GM12872 (cell line): ENCODE data around the gene CLIC1.

Source experiments
- CTCF ChIP-seq: IDR thresholded peaks from 3 replicates; pipeline ENCODE4 v1.5.1; 2011; ENCODE audit warnings: low read depth, mild to moderate bottlenecking, low read length, moderate library complexity; ENCODE audit not compliant: insufficient read depth

CLIC1 gene

GRCh38 chr6:31687860-31688693, 48.3 kb downstream of the CLIC1 start:
- TF ChIP-seq CTCF, result no peak

GRCh38 chr6:31687321-31687720, 49.0 kb downstream of the CLIC1 start:
- TF ChIP-seq CTCF, result no peak

- TF ChIP-seq CTCF, result no peak
Measured at GRCh38 chr6:31686483-31686882, 49.8 kb downstream of the CLIC1 start.

GRCh38 chr6:31683591-31683990, 52.7 kb downstream of the CLIC1 start:
- no peak for TF ChIP-seq CTCF

DNA sequence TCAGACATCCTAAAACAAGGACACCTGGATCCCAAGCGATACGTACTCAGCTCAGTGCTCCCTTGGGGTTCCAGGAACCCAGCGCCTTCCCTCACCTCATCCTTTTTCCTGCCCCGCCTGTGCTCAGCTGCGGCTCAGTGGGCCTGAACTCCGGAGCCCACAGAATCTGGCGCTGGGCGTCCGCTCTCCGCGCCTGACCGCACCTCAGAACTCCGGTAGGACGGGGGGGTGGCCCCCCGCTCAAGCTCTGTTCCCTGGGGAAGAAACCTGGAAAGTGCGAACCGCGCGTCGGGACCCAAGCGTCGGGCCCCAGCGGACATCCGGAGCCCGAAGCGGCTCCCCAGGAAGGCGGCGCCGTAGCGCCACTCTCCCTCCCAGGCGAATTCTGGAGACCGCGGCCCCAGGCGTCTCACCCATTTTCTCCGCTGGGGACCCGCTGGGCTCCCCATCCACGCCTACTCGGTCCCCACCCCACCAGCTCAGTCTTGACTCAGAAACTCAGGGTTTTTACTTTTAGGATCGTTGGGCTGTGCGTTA, 55.1 kb downstream of the CLIC1 start:
- 0 out of 3 replicates have a peak, but pooled peaks have one; percentile 21 for TF ChIP-seq CTCF
